Central memory CD4-positive, alpha-beta T cell (primary cell): Measurements from ENCODE around the gene REXO5.

Experiments used
- DNase-seq: peaks from one replicate; pipeline ENCODE4 v3.0.0; 2022

REXO5 gene

GRCh38 chr16:20873331-20873730 is 67.0 kb downstream of the REXO5 start:
- DNase-seq, result no peak

- no peak for DNase-seq
Measured at GRCh38 chr16:20874088-20874581, 67.8 kb downstream of the REXO5 start.

GRCh38 chr16:20875355-20875650 is 69.0 kb downstream of the REXO5 start:
- no peak for DNase-seq

- no peak for DNase-seq
Measured at GRCh38 chr16:20878682-20879147, 72.4 kb downstream of the REXO5 start.

GRCh38 chr16:20879175-20880040 is 73.1 kb downstream of the REXO5 start:
- no peak for DNase-seq

- DNase-seq, result no peak
Measured at GRCh38 chr16:20880867-20881502, 74.7 kb downstream of the REXO5 start.

- no peak for DNase-seq
Measured at GRCh38 chr16:20881503-20881878, 75.2 kb downstream of the REXO5 start.

GRCh38 chr16:20883554-20884239 is 77.4 kb downstream of the REXO5 start:
- no peak for DNase-seq

- no peak for DNase-seq
Measured at GRCh38 chr16:20884240-20884556, 77.9 kb downstream of the REXO5 start.

GRCh38 chr16:20886320-20886719 is 80.0 kb downstream of the REXO5 start:
- no peak for DNase-seq

GRCh38 chr16:20887207-20887606 is 80.9 kb downstream of the REXO5 start:
- DNase-seq, result no peak

- no peak for DNase-seq
Measured at GRCh38 chr16:20889625-20890275, 83.4 kb downstream of the REXO5 start.

GRCh38 chr16:20894388-20894787 is 88.1 kb downstream of the REXO5 start:
- DNase-seq, result no peak

- no peak for DNase-seq
Measured at GRCh38 chr16:20897253-20897897, 91.0 kb downstream of the REXO5 start.

GRCh38 chr16:20897922-20898321 is 91.6 kb downstream of the REXO5 start:
- DNase-seq, result no peak

GRCh38 chr16:20899071-20899470 is 92.7 kb downstream of the REXO5 start:
- DNase-seq, result no peak
